MM.1S (cell line): ENCODE data around the gene ATP13A2.

Experiments
- DNase-seq: peaks from one replicate; pipeline ENCODE4 v3.0.0-alpha.2; 2015
- H2AFZ ChIP-seq: fragments of 300-600 bp; sonication (generic); 2 replicates; pipeline ENCODE4 v1.6.0; 2016; ENCODE audit warnings: antibody characterized with exemption, low read length
- H3F3A ChIP-seq: fragments of 300-600 bp; sonication (generic); 2 replicates; pipeline ENCODE4 v1.6.1; 2016; ENCODE audit warnings: mild to moderate bottlenecking, antibody characterized with exemption, low read length, moderate library complexity, mixed read lengths; ENCODE audit not compliant: insufficient read depth
- H3K27ac ChIP-seq: fragments of 300-600 bp; sonication (generic); 2 replicates; pipeline ENCODE4 v1.5.1; 2016; ENCODE audit warnings: mild to moderate bottlenecking, low read length
- H3K27me3 ChIP-seq: fragments of 300-600 bp; sonication (generic); replicated peaks from 2 replicates; pipeline ENCODE4 v1.6.0; 2016; ENCODE audit warnings: low read length; ENCODE audit not compliant: insufficient read depth
- H3K36me3 ChIP-seq: fragments of 300-600 bp; sonication (generic); replicated peaks from 2 replicates; pipeline ENCODE4 v1.6.1; 2016; ENCODE audit warnings: mild to moderate bottlenecking, low read length, mixed read lengths; ENCODE audit not compliant: insufficient read depth
- H3K4me1 ChIP-seq: fragments of 300-600 bp; sonication (generic); 2 replicates; pipeline ENCODE4 v1.6.1; 2016; ENCODE audit warnings: low read length, mixed read lengths
- H3K4me2 ChIP-seq: fragments of 300-600 bp; sonication (generic); 2 replicates; pipeline ENCODE4 v1.6.0; 2016; ENCODE audit warnings: low read depth, low read length
- H3K4me3 ChIP-seq: fragments of 300-600 bp; sonication (generic); 2 replicates; pipeline ENCODE4 v1.5.1; 2016; ENCODE audit warnings: low read length, mixed read lengths
- H3K79me2 ChIP-seq: fragments of 300-600 bp; sonication (generic); 2 replicates; pipeline ENCODE4 v1.6.1; 2016; ENCODE audit warnings: mixed run types, low read length, mixed read lengths
- H3K9ac ChIP-seq: fragments of 300-600 bp; sonication (generic); 2 replicates; pipeline ENCODE4 v1.6.1; 2016; ENCODE audit warnings: low read length, mixed read lengths
- H3K9me2 ChIP-seq: fragments of 300-600 bp; sonication (generic); replicated peaks from 2 replicates; pipeline ENCODE4 v1.6.1; 2016; ENCODE audit warnings: mild to moderate bottlenecking, low read length, mixed read lengths; ENCODE audit not compliant: insufficient read depth
- H3K9me3 ChIP-seq: fragments of 300-600 bp; sonication (generic); replicated peaks from 2 replicates; pipeline ENCODE4 v1.6.1; 2016; ENCODE audit warnings: mild to moderate bottlenecking, low read length, mixed read lengths; ENCODE audit not compliant: insufficient read depth
- H4K20me1 ChIP-seq: fragments of 300-600 bp; sonication (generic); 2 replicates; pipeline ENCODE4 v1.6.1; 2016; ENCODE audit warnings: mild to moderate bottlenecking, low read length, moderate library complexity, mixed read lengths; ENCODE audit not compliant: insufficient read depth
- CTCF ChIP-seq: fragments of 300-600 bp; sonication (generic); IDR thresholded peaks from 2 replicates; pipeline ENCODE4 v1.5.1; 2016; ENCODE audit warnings: antibody characterized with exemption, low read length, mixed read lengths
- EZH2 ChIP-seq: fragments of 300-600 bp; sonication (generic); optimal IDR thresholded peaks from 2 replicates; pipeline ENCODE3; 2017; ENCODE audit warnings: low read depth, mild to moderate bottlenecking, antibody characterized with exemption, low read length, mixed read lengths
- EZH2phosphoT487 ChIP-seq: fragments of 300-600 bp; sonication (generic); IDR thresholded peaks from 2 replicates; pipeline ENCODE4 v1.6.1; 2018; ENCODE audit warnings: antibody characterized with exemption, low read length

Gene ATP13A2

GRCh38 chr1:17040135-17040534, 28.4 kb upstream of the ATP13A2 start:
- H3K4me1 ChIP-seq = no peaks in the 10 kb centered on the region
- no peaks in the 10 kb centered on the region for H3K9me3 ChIP-seq
- no peak overlapping the region for H2AFZ ChIP-seq
- H3K9ac ChIP-seq = no peak overlapping the region
- H3K36me3 ChIP-seq = peaks cover 17% of the 10 kb centered on the region; the same call in 1 of the 2 replicates
- H3K4me2 ChIP-seq = no peak overlapping the region
- no peak for DNase-seq
- TF ChIP-seq EZH2 (no peak), CTCF (no peak), EZH2phosphoT487 (no peak)
- no peaks in the 10 kb centered on the region for H3K27me3 ChIP-seq
- no peaks in the 10 kb centered on the region for H3F3A ChIP-seq
- no peaks in the 10 kb centered on the region; the same call in 1 of the 2 replicates for H4K20me1 ChIP-seq
- peaks cover 53% of the 10 kb centered on the region for H3K79me2 ChIP-seq
- H3K4me3 ChIP-seq = no peak overlapping the region
- H3K27ac ChIP-seq = no peak overlapping the region
- H3K9me2 ChIP-seq = no peaks in the 10 kb centered on the region

- no peak overlapping the region for H2AFZ ChIP-seq
- H3K79me2 ChIP-seq = peaks cover 52% of the 10 kb centered on the region
- DNase-seq = no peak
- no peak overlapping the region for H3K4me2 ChIP-seq
- H3K27me3 ChIP-seq = no peaks in the 10 kb centered on the region
- H4K20me1 ChIP-seq = no peaks in the 10 kb centered on the region; the same call in 1 of the 2 replicates
- H3K4me1 ChIP-seq = no peaks in the 10 kb centered on the region
- no peak overlapping the region for H3K27ac ChIP-seq
- H3K9me3 ChIP-seq = no peaks in the 10 kb centered on the region
- H3K36me3 ChIP-seq = peaks cover 16% of the 10 kb centered on the region; the same call in 1 of the 2 replicates
- H3F3A ChIP-seq = no peaks in the 10 kb centered on the region
- no peaks in the 10 kb centered on the region for H3K9me2 ChIP-seq
- H3K9ac ChIP-seq = no peak overlapping the region
- H3K4me3 ChIP-seq = no peak overlapping the region
- no peak for TF ChIP-seq EZH2
- no peak for TF ChIP-seq EZH2phosphoT487
- TF ChIP-seq CTCF = no peak
Measured at GRCh38 chr1:17039522-17039921, 27.8 kb upstream of the ATP13A2 start.

GRCh38 chr1:17033481-17033880, 21.8 kb upstream of the ATP13A2 start:
- Histone ChIP-seq H3K4me2 (no peak overlapping the region), H4K20me1 (no peaks in the 10 kb centered on the region; the same call in 1 of the 2 replicates), H3K36me3 (peaks cover 3% of the 10 kb centered on the region; the same call in 1 of the 2 replicates), H3K4me3 (no peak overlapping the region), H3K27me3 (no peaks in the 10 kb centered on the region), H3K9me2 (no peaks in the 10 kb centered on the region), H3K4me1 (no peaks in the 10 kb centered on the region), H3F3A (no peaks in the 10 kb centered on the region), H3K27ac (no peak overlapping the region), H3K79me2 (peaks cover 25% of the 10 kb centered on the region), H3K9me3 (no peaks in the 10 kb centered on the region), H3K9ac (no peak overlapping the region), H2AFZ (no peak overlapping the region)
- DNase-seq = no peak
- TF ChIP-seq EZH2 (no peak), EZH2phosphoT487 (no peak), CTCF (no peak)
